H9 (cell line): ENCODE measurements around the gene ATP6V0E1. TPM values are rescaled to one million over a fixed set of nuclear protein-coding genes. Genes with fewer than 3 reads are reported as not detected.

Experiments
- DNase-seq: peaks from one replicate; pipeline ENCODE4 v3.0.0-alpha.2; 2017
- H2AFZ ChIP-seq: one replicate; pipeline ENCODE4 v1.6.1; 2013; ENCODE audit warnings: mild to moderate bottlenecking, low read length, control low read depth, moderate library complexity
- H2AK5ac ChIP-seq: 2 replicates; pipeline ENCODE4 v1.6.1; 2013; ENCODE audit warnings: low read length, control low read depth, mixed read lengths; ENCODE audit not compliant: insufficient read length
- H2BK120ac ChIP-seq: one replicate; pipeline ENCODE4 v1.6.1; 2013; ENCODE audit warnings: low read depth, mild to moderate bottlenecking, low read length, control low read depth, inconsistent platforms; ENCODE audit not compliant: poor library complexity, severe bottlenecking
- H2BK12ac ChIP-seq: 2 replicates; pipeline ENCODE4 v1.6.1; 2013; ENCODE audit warnings: low read length, control low read depth, mixed read lengths, low read depth; ENCODE audit not compliant: insufficient read length
- H2BK15ac ChIP-seq: 2 replicates; pipeline ENCODE4 v1.6.1; 2013; ENCODE audit warnings: low read depth, low read length, control low read depth
- H2BK20ac ChIP-seq: one replicate; pipeline ENCODE4 v1.6.1; 2013; ENCODE audit warnings: low read depth, mild to moderate bottlenecking, low read length, control low read depth, inconsistent platforms; ENCODE audit not compliant: poor library complexity, severe bottlenecking
- H2BK5ac ChIP-seq: 2 replicates; pipeline ENCODE4 v1.6.1; 2013; ENCODE audit warnings: low read length, control low read depth, mixed read lengths; ENCODE audit not compliant: insufficient read length
- H3K14ac ChIP-seq: 2 replicates; pipeline ENCODE4 v1.6.1; 2013; ENCODE audit warnings: low read length, control low read depth; ENCODE audit not compliant: insufficient read depth
- H3K18ac ChIP-seq: 2 replicates; pipeline ENCODE4 v1.6.1; 2013; ENCODE audit warnings: low read depth, mild to moderate bottlenecking, mixed read lengths, low read length, control low read depth; ENCODE audit not compliant: insufficient read length
- H3K23ac ChIP-seq: 2 replicates; pipeline ENCODE4 v1.6.1; 2013; ENCODE audit warnings: low read length, control low read depth, mixed read lengths, low read depth; ENCODE audit not compliant: insufficient read length
- H3K23me2 ChIP-seq: 2 replicates; pipeline ENCODE4 v1.6.1; 2013; ENCODE audit warnings: low read depth, mild to moderate bottlenecking, mixed read lengths, low read length, control low read depth; ENCODE audit not compliant: insufficient read length, poor library complexity, severe bottlenecking
- H3K27ac ChIP-seq: 2 replicates; pipeline ENCODE4 v1.5.1; 2013; ENCODE audit warnings: low read length, control low read depth, mixed read lengths, low read depth; ENCODE audit not compliant: insufficient read length
- H3K27me3 ChIP-seq: 2 replicates; pipeline ENCODE4 v1.6.1; 2013; ENCODE audit warnings: low read length, control low read depth, inconsistent platforms; ENCODE audit not compliant: insufficient read depth
- H3K4ac ChIP-seq: 2 replicates; pipeline ENCODE4 v1.6.1; 2013; ENCODE audit warnings: low read depth, mild to moderate bottlenecking, control low read depth, inconsistent platforms, low read length, moderate library complexity
- H3K4me1 ChIP-seq: 2 replicates; pipeline ENCODE4 v1.6.1; 2013; ENCODE audit warnings: low read length, control low read depth, inconsistent platforms; ENCODE audit not compliant: insufficient read depth
- H3K4me2 ChIP-seq: 2 replicates; pipeline ENCODE4 v1.6.1; 2013; ENCODE audit warnings: low read length, control low read depth, mixed read lengths; ENCODE audit not compliant: insufficient read length, insufficient read depth
- H3K56ac ChIP-seq: 2 replicates; pipeline ENCODE4 v1.6.1; 2013; ENCODE audit warnings: low read depth, mild to moderate bottlenecking, mixed read lengths, low read length, control low read depth; ENCODE audit not compliant: insufficient read length
- H3K79me1 ChIP-seq: 2 replicates; pipeline ENCODE4 v1.6.1; 2013; ENCODE audit warnings: low read depth, mild to moderate bottlenecking, moderate library complexity, low read length, control low read depth, inconsistent platforms; ENCODE audit not compliant: insufficient read depth, poor library complexity, severe bottlenecking
- H3K79me2 ChIP-seq: 2 replicates; pipeline ENCODE4 v1.6.1; 2013; ENCODE audit warnings: low read length, control low read depth, inconsistent platforms; ENCODE audit not compliant: insufficient read depth
- H3K9ac ChIP-seq: 2 replicates; pipeline ENCODE4 v1.6.1; 2013; ENCODE audit warnings: low read length, control low read depth, mixed read lengths; ENCODE audit not compliant: insufficient read length; ENCODE audit errors: extremely low read depth
- H3K9me3 ChIP-seq: one replicate; pipeline ENCODE4 v1.6.1; 2013; ENCODE audit warnings: low read depth, low read length, inconsistent platforms; ENCODE audit not compliant: control insufficient read depth
- H3T11ph ChIP-seq: one replicate; pipeline ENCODE4 v1.6.1; 2013; ENCODE audit warnings: mild to moderate bottlenecking, low read length, control low read depth, inconsistent platforms
- H4K20me1 ChIP-seq: one replicate; pipeline ENCODE4 v1.6.1; 2013; ENCODE audit not compliant: control insufficient read depth, insufficient read length, insufficient read depth
- H4K5ac ChIP-seq: 2 replicates; pipeline ENCODE4 v1.6.1; 2013; ENCODE audit warnings: low read depth, mild to moderate bottlenecking, mixed read lengths, low read length, control low read depth; ENCODE audit not compliant: insufficient read length
- H4K8ac ChIP-seq: replicated peaks from 2 replicates; pipeline ENCODE4 v1.6.1; 2013; ENCODE audit warnings: low read length, control low read depth, mixed read lengths, low read depth; ENCODE audit not compliant: insufficient read length
- H4K91ac ChIP-seq: 2 replicates; pipeline ENCODE4 v1.6.1; 2013; ENCODE audit warnings: low read depth, mild to moderate bottlenecking, moderate library complexity, mixed read lengths, low read length, control low read depth; ENCODE audit not compliant: insufficient read length
- H3K27ac Mint-ChIP-seq, 3 experiments: 2 replicates in 2 of 3; 3 replicates in 1 of 3; pipeline ENCODE4 v1.8.0; 2020 to 2021; ENCODE audit warnings: mixed read lengths in 3 of 3, mild to moderate bottlenecking in 1 of 3, moderate library complexity in 1 of 3
- H3K27me3 Mint-ChIP-seq: 2 replicates; pipeline ENCODE4 v1.8.0; 2021; ENCODE audit warnings: low read depth, mild to moderate bottlenecking, moderate library complexity, mixed read lengths
- H3K36me3 Mint-ChIP-seq, 3 experiments: 2 replicates in 2 of 3; 3 replicates in 1 of 3; pipeline ENCODE4 v1.8.0; 2020 to 2021; ENCODE audit warnings: low read depth in 3 of 3, mixed read lengths in 3 of 3; ENCODE audit not compliant: insufficient read depth in 1 of 3
- H3K4me1 Mint-ChIP-seq, 2 experiments: 2 replicates each; pipeline ENCODE4 v1.8.0; 2020; ENCODE audit warnings: mixed read lengths in 2 of 2
- H3K4me3 Mint-ChIP-seq, 2 experiments: 2 replicates in 1 of 2; 3 replicates in 1 of 2; pipeline ENCODE4 v1.8.0; 2020 to 2021; ENCODE audit warnings: mild to moderate bottlenecking in 2 of 2, mixed read lengths in 2 of 2, moderate library complexity in 1 of 2
- H3K9me3 Mint-ChIP-seq, 2 experiments: 2 replicates in 1 of 2; 3 replicates in 1 of 2; pipeline ENCODE4 v1.8.0; 2020; ENCODE audit warnings: mild to moderate bottlenecking in 2 of 2, mixed read lengths in 2 of 2, moderate library complexity in 1 of 2
- WGBS: extraction: QIAGEN DNeasy Blood & Tissue Kit; methylation state at CpG from one replicate; pipeline ENCODE4 v1.1.7; 2013; ENCODE audit warnings: missing lambda C conversion rate, low lambda C conversion rate, mixed read lengths; ENCODE audit not compliant: insufficient read length; ENCODE audit errors: extremely low coverage; 5-methylcytosine and 5-hydroxymethylcytosine counted together
- total RNA-seq: library from RNA; stranded (reverse); gene quantifications from 2 replicates; pipeline ENCODE4 v1.2.1, GENCODE V29; 2021
- TF ChIP-seq, protein P1 (sequence below): fragments of 200-600 bp; sonication (generic); conservative IDR thresholded peaks from 3 replicates; pipeline ENCODE4 v1.8.0; 2021; ENCODE audit warnings: antibody characterized with exemption, mild to moderate bottlenecking

ATP6V0E1 gene
- total RNA-seq, 1 experiment from 2014 or later, result 101 TPM

DNA sequence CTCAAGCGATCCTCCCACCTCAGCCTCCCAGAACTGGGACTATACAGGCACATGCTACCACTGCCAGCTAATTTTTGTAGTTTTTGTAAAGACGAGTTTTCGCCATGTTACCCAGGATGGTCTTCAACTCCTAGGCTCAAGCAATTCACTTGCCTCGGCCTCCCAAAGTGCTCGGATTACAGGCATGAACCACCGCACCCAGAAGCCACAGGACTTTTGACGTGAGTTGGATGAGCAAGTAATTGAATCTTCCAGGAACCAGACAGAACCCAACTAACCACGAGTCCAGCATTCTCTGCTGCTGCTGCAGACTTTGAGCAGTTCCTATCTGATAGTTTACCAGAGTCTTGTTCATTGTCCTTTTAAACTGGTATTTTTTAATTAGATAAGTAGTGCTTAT is 9.6 kb upstream of the ATP6V0E1 start:
- TF ChIP-seq, protein P1, sequence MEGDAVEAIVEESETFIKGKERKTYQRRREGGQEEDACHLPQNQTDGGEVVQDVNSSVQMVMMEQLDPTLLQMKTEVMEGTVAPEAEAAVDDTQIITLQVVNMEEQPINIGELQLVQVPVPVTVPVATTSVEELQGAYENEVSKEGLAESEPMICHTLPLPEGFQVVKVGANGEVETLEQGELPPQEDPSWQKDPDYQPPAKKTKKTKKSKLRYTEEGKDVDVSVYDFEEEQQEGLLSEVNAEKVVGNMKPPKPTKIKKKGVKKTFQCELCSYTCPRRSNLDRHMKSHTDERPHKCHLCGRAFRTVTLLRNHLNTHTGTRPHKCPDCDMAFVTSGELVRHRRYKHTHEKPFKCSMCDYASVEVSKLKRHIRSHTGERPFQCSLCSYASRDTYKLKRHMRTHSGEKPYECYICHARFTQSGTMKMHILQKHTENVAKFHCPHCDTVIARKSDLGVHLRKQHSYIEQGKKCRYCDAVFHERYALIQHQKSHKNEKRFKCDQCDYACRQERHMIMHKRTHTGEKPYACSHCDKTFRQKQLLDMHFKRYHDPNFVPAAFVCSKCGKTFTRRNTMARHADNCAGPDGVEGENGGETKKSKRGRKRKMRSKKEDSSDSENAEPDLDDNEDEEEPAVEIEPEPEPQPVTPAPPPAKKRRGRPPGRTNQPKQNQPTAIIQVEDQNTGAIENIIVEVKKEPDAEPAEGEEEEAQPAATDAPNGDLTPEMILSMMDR, result no peak
- Histone ChIP-seq H2AK5ac (no peak overlapping the region), H3K4me2 (no peak overlapping the region), H4K91ac (no peak overlapping the region), H2BK120ac (no peak overlapping the region), H3K9ac (no peak overlapping the region), H3K23me2 (no peaks in the 10 kb centered on the region), H3K27ac (no peak overlapping the region), H4K20me1 (no peaks in the 10 kb centered on the region), H2BK15ac (no peak overlapping the region), H2BK5ac (no peak overlapping the region), H3K79me1 (no peaks in the 10 kb centered on the region), H3K18ac (no peak overlapping the region), H3K27me3 (no peaks in the 10 kb centered on the region; the same call in 1 of the 2 replicates), H2BK12ac (no peak overlapping the region), H3K14ac (no peak overlapping the region), H3K9me3 (no peaks in the 10 kb centered on the region), H3K79me2 (no peaks in the 10 kb centered on the region), H3K4me1 (no peaks in the 10 kb centered on the region), H3K56ac (no peak overlapping the region), H3T11ph (no peak overlapping the region), H2BK20ac (no peak overlapping the region), H4K8ac (no peak overlapping the region), H4K5ac (no peak overlapping the region), H2AFZ (no peak overlapping the region), H3K4ac (no peak overlapping the region), H3K23ac (no peak overlapping the region)
- no peaks in the 10 kb centered on the region for H3K9me3 Mint-ChIP-seq
- H3K4me1 Mint-ChIP-seq, result no peaks in the 10 kb centered on the region
- WGBS, result no CpG with 5 or more reads among the region's 8 CpGs
- H3K36me3 Mint-ChIP-seq, result peaks cover 0 to 10% (median 4%) of the 10 kb centered on the region in 3 experiments; a peak in 5 of 7 replicates
- peaks cover 29% of the 10 kb centered on the region for H3K27me3 Mint-ChIP-seq
- H3K27ac Mint-ChIP-seq, result no peak overlapping the region
- H3K4me3 Mint-ChIP-seq, result no peak overlapping the region
- no peak for DNase-seq
